Measurements from ENCODE around the gene FLYWCH2. TPM values are rescaled to one million over a fixed set of nuclear protein-coding genes. Genes with fewer than 3 reads are reported as not detected.

FLYWCH2 gene
- total and polyA plus RNA-seq, 9 of the 15 experiments (the other 6 are each of a cell fraction or from before 2014, with no cell fraction given): 0.70 to 55.5 (median 7.6) TPM

DNA sequence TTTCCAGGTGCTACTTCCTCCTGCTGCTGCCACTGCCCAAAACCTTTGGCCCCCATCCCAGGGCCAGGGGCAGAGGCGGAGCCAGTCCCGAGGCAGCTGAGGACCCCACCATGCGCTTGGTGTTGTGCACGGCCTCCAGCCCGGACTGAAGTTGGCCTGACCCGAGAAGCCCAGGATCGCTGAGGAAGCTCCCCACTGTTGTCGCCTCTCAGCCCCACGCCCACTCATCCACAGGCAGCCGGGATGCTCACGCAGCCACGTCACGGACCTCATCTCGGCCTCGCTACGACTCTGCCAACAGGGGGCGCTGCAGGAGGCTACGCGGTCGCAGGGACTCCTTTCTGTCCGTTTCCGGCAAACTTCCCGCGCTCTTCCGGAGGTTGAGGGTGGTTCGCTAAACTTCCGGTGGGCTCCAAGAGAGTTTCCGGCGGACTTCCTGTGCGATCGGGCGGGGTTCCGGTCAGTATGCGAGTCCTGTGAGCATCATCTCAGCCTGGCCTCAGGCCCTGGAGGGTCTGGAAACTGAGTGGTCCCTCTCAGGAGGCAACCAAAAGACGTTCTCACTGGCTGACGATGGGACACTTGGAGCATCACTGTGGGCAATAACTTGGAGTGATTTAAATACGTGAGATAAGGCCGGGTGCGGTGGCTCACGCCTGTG is 40.5 kb upstream of the FLYWCH2 start (continued):
- TF ChIP-seq, protein P1, sequence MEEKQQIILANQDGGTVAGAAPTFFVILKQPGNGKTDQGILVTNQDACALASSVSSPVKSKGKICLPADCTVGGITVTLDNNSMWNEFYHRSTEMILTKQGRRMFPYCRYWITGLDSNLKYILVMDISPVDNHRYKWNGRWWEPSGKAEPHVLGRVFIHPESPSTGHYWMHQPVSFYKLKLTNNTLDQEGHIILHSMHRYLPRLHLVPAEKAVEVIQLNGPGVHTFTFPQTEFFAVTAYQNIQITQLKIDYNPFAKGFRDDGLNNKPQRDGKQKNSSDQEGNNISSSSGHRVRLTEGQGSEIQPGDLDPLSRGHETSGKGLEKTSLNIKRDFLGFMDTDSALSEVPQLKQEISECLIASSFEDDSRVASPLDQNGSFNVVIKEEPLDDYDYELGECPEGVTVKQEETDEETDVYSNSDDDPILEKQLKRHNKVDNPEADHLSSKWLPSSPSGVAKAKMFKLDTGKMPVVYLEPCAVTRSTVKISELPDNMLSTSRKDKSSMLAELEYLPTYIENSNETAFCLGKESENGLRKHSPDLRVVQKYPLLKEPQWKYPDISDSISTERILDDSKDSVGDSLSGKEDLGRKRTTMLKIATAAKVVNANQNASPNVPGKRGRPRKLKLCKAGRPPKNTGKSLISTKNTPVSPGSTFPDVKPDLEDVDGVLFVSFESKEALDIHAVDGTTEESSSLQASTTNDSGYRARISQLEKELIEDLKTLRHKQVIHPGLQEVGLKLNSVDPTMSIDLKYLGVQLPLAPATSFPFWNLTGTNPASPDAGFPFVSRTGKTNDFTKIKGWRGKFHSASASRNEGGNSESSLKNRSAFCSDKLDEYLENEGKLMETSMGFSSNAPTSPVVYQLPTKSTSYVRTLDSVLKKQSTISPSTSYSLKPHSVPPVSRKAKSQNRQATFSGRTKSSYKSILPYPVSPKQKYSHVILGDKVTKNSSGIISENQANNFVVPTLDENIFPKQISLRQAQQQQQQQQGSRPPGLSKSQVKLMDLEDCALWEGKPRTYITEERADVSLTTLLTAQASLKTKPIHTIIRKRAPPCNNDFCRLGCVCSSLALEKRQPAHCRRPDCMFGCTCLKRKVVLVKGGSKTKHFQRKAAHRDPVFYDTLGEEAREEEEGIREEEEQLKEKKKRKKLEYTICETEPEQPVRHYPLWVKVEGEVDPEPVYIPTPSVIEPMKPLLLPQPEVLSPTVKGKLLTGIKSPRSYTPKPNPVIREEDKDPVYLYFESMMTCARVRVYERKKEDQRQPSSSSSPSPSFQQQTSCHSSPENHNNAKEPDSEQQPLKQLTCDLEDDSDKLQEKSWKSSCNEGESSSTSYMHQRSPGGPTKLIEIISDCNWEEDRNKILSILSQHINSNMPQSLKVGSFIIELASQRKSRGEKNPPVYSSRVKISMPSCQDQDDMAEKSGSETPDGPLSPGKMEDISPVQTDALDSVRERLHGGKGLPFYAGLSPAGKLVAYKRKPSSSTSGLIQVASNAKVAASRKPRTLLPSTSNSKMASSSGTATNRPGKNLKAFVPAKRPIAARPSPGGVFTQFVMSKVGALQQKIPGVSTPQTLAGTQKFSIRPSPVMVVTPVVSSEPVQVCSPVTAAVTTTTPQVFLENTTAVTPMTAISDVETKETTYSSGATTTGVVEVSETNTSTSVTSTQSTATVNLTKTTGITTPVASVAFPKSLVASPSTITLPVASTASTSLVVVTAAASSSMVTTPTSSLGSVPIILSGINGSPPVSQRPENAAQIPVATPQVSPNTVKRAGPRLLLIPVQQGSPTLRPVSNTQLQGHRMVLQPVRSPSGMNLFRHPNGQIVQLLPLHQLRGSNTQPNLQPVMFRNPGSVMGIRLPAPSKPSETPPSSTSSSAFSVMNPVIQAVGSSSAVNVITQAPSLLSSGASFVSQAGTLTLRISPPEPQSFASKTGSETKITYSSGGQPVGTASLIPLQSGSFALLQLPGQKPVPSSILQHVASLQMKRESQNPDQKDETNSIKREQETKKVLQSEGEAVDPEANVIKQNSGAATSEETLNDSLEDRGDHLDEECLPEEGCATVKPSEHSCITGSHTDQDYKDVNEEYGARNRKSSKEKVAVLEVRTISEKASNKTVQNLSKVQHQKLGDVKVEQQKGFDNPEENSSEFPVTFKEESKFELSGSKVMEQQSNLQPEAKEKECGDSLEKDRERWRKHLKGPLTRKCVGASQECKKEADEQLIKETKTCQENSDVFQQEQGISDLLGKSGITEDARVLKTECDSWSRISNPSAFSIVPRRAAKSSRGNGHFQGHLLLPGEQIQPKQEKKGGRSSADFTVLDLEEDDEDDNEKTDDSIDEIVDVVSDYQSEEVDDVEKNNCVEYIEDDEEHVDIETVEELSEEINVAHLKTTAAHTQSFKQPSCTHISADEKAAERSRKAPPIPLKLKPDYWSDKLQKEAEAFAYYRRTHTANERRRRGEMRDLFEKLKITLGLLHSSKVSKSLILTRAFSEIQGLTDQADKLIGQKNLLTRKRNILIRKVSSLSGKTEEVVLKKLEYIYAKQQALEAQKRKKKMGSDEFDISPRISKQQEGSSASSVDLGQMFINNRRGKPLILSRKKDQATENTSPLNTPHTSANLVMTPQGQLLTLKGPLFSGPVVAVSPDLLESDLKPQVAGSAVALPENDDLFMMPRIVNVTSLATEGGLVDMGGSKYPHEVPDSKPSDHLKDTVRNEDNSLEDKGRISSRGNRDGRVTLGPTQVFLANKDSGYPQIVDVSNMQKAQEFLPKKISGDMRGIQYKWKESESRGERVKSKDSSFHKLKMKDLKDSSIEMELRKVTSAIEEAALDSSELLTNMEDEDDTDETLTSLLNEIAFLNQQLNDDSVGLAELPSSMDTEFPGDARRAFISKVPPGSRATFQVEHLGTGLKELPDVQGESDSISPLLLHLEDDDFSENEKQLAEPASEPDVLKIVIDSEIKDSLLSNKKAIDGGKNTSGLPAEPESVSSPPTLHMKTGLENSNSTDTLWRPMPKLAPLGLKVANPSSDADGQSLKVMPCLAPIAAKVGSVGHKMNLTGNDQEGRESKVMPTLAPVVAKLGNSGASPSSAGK (IDR thresholded peaks at IDR 0.05): peak; percentile 66
- TF ChIP-seq, protein P2, sequence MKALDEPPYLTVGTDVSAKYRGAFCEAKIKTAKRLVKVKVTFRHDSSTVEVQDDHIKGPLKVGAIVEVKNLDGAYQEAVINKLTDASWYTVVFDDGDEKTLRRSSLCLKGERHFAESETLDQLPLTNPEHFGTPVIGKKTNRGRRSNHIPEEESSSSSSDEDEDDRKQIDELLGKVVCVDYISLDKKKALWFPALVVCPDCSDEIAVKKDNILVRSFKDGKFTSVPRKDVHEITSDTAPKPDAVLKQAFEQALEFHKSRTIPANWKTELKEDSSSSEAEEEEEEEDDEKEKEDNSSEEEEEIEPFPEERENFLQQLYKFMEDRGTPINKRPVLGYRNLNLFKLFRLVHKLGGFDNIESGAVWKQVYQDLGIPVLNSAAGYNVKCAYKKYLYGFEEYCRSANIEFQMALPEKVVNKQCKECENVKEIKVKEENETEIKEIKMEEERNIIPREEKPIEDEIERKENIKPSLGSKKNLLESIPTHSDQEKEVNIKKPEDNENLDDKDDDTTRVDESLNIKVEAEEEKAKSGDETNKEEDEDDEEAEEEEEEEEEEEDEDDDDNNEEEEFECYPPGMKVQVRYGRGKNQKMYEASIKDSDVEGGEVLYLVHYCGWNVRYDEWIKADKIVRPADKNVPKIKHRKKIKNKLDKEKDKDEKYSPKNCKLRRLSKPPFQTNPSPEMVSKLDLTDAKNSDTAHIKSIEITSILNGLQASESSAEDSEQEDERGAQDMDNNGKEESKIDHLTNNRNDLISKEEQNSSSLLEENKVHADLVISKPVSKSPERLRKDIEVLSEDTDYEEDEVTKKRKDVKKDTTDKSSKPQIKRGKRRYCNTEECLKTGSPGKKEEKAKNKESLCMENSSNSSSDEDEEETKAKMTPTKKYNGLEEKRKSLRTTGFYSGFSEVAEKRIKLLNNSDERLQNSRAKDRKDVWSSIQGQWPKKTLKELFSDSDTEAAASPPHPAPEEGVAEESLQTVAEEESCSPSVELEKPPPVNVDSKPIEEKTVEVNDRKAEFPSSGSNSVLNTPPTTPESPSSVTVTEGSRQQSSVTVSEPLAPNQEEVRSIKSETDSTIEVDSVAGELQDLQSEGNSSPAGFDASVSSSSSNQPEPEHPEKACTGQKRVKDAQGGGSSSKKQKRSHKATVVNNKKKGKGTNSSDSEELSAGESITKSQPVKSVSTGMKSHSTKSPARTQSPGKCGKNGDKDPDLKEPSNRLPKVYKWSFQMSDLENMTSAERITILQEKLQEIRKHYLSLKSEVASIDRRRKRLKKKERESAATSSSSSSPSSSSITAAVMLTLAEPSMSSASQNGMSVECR (CRISPR knock-in tag; IDR thresholded peaks at IDR 0.05): no peak
- TF ChIP-seq SMC3 (conservative IDR thresholded peaks at IDR 0.05; ENCODE audit: insufficient read depth, low read depth, low read length) (peak; percentile 60; the same call in 1 of the 2 replicates), TFAM (CRISPR knock-in tag; conservative IDR thresholded peaks at IDR 0.05) (no peak), RCOR1 (IDR thresholded peaks at IDR 0.05; ENCODE audit: borderline replicate concordance in 1 of 2, low read depth in 2 of 2, low read length in 2 of 2) (peak in 1 of 2 experiments; percentile 71; a peak in 2 of 4 replicates), TOE1 (IDR thresholded peaks at IDR 0.05; ENCODE audit: borderline replicate concordance) (peak; percentile 45; the same call in 1 of the 2 replicates), TOE1 (CRISPR knock-in tag; IDR thresholded peaks at IDR 0.05; ENCODE audit: borderline replicate concordance, low read depth) (no peak), KLF16 (IDR thresholded peaks at IDR 0.05) (0 out of 2 replicates have a peak, but pooled peaks have one; percentile 19), ZNF143 (CRISPR knock-in tag; IDR thresholded peaks at IDR 0.05) (0 out of 2 replicates have a peak, but pooled peaks have one; percentile 30), PKNOX1 (IDR thresholded peaks at IDR 0.05) (peak; percentile 64; the same call in 1 of the 2 replicates)
